Measurements from ENCODE around the gene DEFB129. TPM values are rescaled to one million over a fixed set of nuclear protein-coding genes. Genes with fewer than 3 reads are reported as not detected.
A peak's percentile ranks its signal among the peaks of the same experiment; 100 is the strongest.

Gene DEFB129
- total RNA-seq, 1 experiment from 2014 or later = not detected

DNA sequence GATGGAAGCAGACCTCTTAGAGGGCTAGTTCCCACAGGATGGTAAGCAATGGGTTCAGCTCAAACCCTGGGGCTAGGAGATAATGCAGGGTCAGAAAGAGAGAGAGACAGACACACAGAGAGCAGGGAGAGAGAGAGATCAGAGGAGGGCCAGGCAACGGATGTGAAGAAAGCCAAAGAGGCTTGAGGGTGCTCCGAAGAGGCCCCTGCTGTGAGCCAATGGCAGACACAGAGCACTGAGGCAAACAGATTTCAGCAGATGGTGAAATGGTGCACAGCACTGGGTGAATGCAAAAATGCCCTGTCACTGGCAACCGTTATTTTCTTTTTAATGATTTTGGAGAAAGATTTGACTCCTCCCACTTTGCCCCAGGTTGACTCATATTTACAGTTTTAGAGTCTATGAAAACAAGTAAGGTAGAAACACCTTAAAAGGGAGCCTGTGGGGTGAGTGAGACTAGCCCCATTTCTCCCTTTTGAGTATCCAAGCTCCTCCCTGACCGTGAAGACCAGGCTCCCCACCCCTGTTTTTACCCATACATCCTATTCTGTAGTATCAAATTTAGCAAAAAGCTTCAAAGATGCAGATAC, 31.3 kb downstream of the DEFB129 start:
- Mint-ChIP-seq H3K4me1 (ENCODE audit: insufficient read depth, unreplicated experiment) (no peaks in the 10 kb centered on the region), H3K27me3 (ENCODE audit: insufficient read depth, unreplicated experiment) (peaks cover 52% of the 10 kb centered on the region), H3K27ac (ENCODE audit: low read depth, unreplicated experiment) (no peak overlapping the region), H3K36me3 (ENCODE audit: insufficient read depth, unreplicated experiment) (no peaks in the 10 kb centered on the region), H3K9me3 (ENCODE audit: unreplicated experiment) (no peaks in the 10 kb centered on the region), H3K4me3 (ENCODE audit: unreplicated experiment) (no peak overlapping the region)
- no peak for TF ChIP-seq CTCF (IDR thresholded peaks at IDR 0.05; ENCODE audit: unreplicated experiment)
- DNase-seq (ENCODE audit: unreplicated experiment) = no peak
- POLR2A ChIA-PET = interaction anchor here (0.6 to 1.4 kb wide), 4 partner anchors 8 to 81 kb away, joined by 3 to 5 read pairs (median 4); no protein-coding TSS in a partner anchor
- intact Hi-C loops (cut with micrococcal nuclease) = no loop called here
- CTCF ChIA-PET = interaction anchor here (1.0 to 15.3 kb wide), 7 partner anchors 8 to 220 kb away, joined by 3 to 281 read pairs (median 5); no protein-coding TSS in a partner anchor
- no TSS peak for BruUV-seq (replicated peaks)

- TF ChIP-seq CTCF (IDR thresholded peaks at IDR 0.05; ENCODE audit: unreplicated experiment) = no peak
- intact Hi-C loops (cut with micrococcal nuclease) = no loop called here
- BruUV-seq (replicated peaks) = no TSS peak
- DNase-seq (ENCODE audit: unreplicated experiment) = peak; percentile 30
- ChIA-PET CTCF (interaction anchor here (1.0 to 15.3 kb wide), 5 partner anchors 7 to 219 kb away, joined by 3 to 281 read pairs (median 7); no protein-coding TSS in a partner anchor), POLR2A (interaction anchor here (0.6 to 1.4 kb wide), 4 partner anchors 7 to 82 kb away, joined by 3 to 5 read pairs (median 4); no protein-coding TSS in a partner anchor)
- Mint-ChIP-seq H3K27ac (ENCODE audit: low read depth, unreplicated experiment) (no peak overlapping the region), H3K36me3 (ENCODE audit: insufficient read depth, unreplicated experiment) (no peaks in the 10 kb centered on the region), H3K4me1 (ENCODE audit: insufficient read depth, unreplicated experiment) (no peaks in the 10 kb centered on the region), H3K4me3 (ENCODE audit: unreplicated experiment) (no peak overlapping the region), H3K27me3 (ENCODE audit: insufficient read depth, unreplicated experiment) (peaks cover 52% of the 10 kb centered on the region), H3K9me3 (ENCODE audit: unreplicated experiment) (no peaks in the 10 kb centered on the region)
Observed at GRCh38 chr20:258963-259362, 31.9 kb downstream of the DEFB129 start.

- no peak overlapping the region for H3K4me3 Mint-ChIP-seq (ENCODE audit: unreplicated experiment)
- H3K36me3 Mint-ChIP-seq (ENCODE audit: insufficient read depth, unreplicated experiment) = no peaks in the 10 kb centered on the region
- ChIA-PET CTCF (interaction anchor here (1.9 to 15.3 kb wide), 2 partner anchors 10 to 21 kb away, joined by 7 to 281 read pairs; no protein-coding TSS in a partner anchor), POLR2A (interaction anchor here (0.7 to 0.8 kb wide), 2 partner anchors 18 to 24 kb away, joined by 3 to 4 read pairs; no protein-coding TSS in a partner anchor)
- H3K27me3 Mint-ChIP-seq (ENCODE audit: insufficient read depth, unreplicated experiment) = peaks cover 50% of the 10 kb centered on the region
- no peaks in the 10 kb centered on the region for H3K4me1 Mint-ChIP-seq (ENCODE audit: insufficient read depth, unreplicated experiment)
- no TSS peak for BruUV-seq (replicated peaks)
- intact Hi-C loops (cut with micrococcal nuclease) = no loop called here
- DNase-seq (ENCODE audit: unreplicated experiment) = peak; percentile 20
- H3K27ac Mint-ChIP-seq (ENCODE audit: low read depth, unreplicated experiment) = no peak overlapping the region
- TF ChIP-seq CTCF (IDR thresholded peaks at IDR 0.05; ENCODE audit: unreplicated experiment) = no peak
- H3K9me3 Mint-ChIP-seq (ENCODE audit: unreplicated experiment) = no peaks in the 10 kb centered on the region
Observed at GRCh38 chr20:259981-260380, 32.9 kb downstream of the DEFB129 start.

- no peak overlapping the region for H3K4me3 Mint-ChIP-seq (ENCODE audit: unreplicated experiment)
- H3K36me3 Mint-ChIP-seq (ENCODE audit: insufficient read depth, unreplicated experiment) = no peaks in the 10 kb centered on the region
- DNase-seq (ENCODE audit: unreplicated experiment) = no peak
- intact Hi-C loops (cut with micrococcal nuclease) = no loop called here
- no peak for TF ChIP-seq CTCF (IDR thresholded peaks at IDR 0.05; ENCODE audit: unreplicated experiment)
- no TSS peak for BruUV-seq (replicated peaks)
- ChIA-PET POLR2A (no interaction called here), CTCF (interaction anchor here (0.5 to 15.3 kb wide), 7 partner anchors 9 to 76 kb away, joined by 3 to 281 read pairs (median 3); no protein-coding TSS in a partner anchor)
- H3K4me1 Mint-ChIP-seq (ENCODE audit: insufficient read depth, unreplicated experiment) = peaks cover 12% of the 10 kb centered on the region
- H3K27me3 Mint-ChIP-seq (ENCODE audit: insufficient read depth, unreplicated experiment) = peaks cover 13% of the 10 kb centered on the region
- H3K27ac Mint-ChIP-seq (ENCODE audit: low read depth, unreplicated experiment) = no peak overlapping the region
- no peaks in the 10 kb centered on the region for H3K9me3 Mint-ChIP-seq (ENCODE audit: unreplicated experiment)
Observed at GRCh38 chr20:263701-264100, 36.6 kb downstream of the DEFB129 start.
